Left renal cortex interstitium (tissue), 4 donors: ENCODE measurements around the gene PPP2R5B. TPM values are rescaled to one million over a fixed set of nuclear protein-coding genes. Genes with fewer than 3 reads are reported as not detected.

ENCODE experiments used
- DNase-seq, 4 donors: peaks; one replicate each; pipeline ENCODE4 v3.0.0-alpha.2; 2013; ENCODE audit warnings: low read depth in 4 of 4, low spot score in 2 of 4, missing footprints in 1 of 4
- polyA plus RNA-seq, 4 donors: library from polyadenylated mRNA; unstranded; fragments of 120-200 nt; gene quantifications; one replicate each; pipeline ENCODE4 v1.2.1, GENCODE V29; 2013; ENCODE audit not compliant: insufficient read length in 4 of 4

Gene PPP2R5B
- polyA plus RNA-seq, 4 donors: 14.4 to 20.2 (median 17.2) TPM

- DNase-seq: no peak
These were observed 36.1 kb upstream of the PPP2R5B start for GRCh38 chr11:64888406-64888728.

GRCh38 chr11:64888729-64889511 lies 35.6 kb upstream of the PPP2R5B start:
- no peak for DNase-seq

GRCh38 chr11:64890522-64890939 lies 34.0 kb upstream of the PPP2R5B start:
- DNase-seq: no peak

- DNase-seq: no peak
These were observed 33.2 kb upstream of the PPP2R5B start for GRCh38 chr11:64891215-64891848.

GRCh38 chr11:64891880-64892279 lies 32.6 kb upstream of the PPP2R5B start:
- DNase-seq: no peak

- no peak for DNase-seq
These were observed 32.1 kb upstream of the PPP2R5B start for GRCh38 chr11:64892411-64892831.

GRCh38 chr11:64892838-64893193 lies 31.7 kb upstream of the PPP2R5B start:
- DNase-seq: no peak

GRCh38 chr11:64893194-64894069 lies 31.1 kb upstream of the PPP2R5B start:
- DNase-seq: no peak

- no peak for DNase-seq
These were observed 30.2 kb upstream of the PPP2R5B start for GRCh38 chr11:64894070-64894811.

- DNase-seq: no peak
These were observed 29.6 kb upstream of the PPP2R5B start for GRCh38 chr11:64894812-64895452.

GRCh38 chr11:64896448-64897022 lies 28.0 kb upstream of the PPP2R5B start:
- no peak for DNase-seq

- DNase-seq: no peak
These were observed 27.0 kb upstream of the PPP2R5B start for GRCh38 chr11:64897381-64898075.

- no peak for DNase-seq
These were observed 26.4 kb upstream of the PPP2R5B start for GRCh38 chr11:64898076-64898445.

- DNase-seq: no peak
These were observed 25.9 kb upstream of the PPP2R5B start for GRCh38 chr11:64898541-64898940.

GRCh38 chr11:64900263-64900678 lies 24.2 kb upstream of the PPP2R5B start:
- DNase-seq: no peak

GRCh38 chr11:64900774-64901173 lies 23.7 kb upstream of the PPP2R5B start:
- no peak for DNase-seq

- DNase-seq: no peak
These were observed 22.2 kb upstream of the PPP2R5B start for GRCh38 chr11:64902102-64902900.

- DNase-seq: no peak
These were observed 21.1 kb upstream of the PPP2R5B start for GRCh38 chr11:64903291-64903833.
